Vagina (tissue), 2 donors: ENCODE measurements around the gene ASPSCR1. TPM values are rescaled to one million over a fixed set of nuclear protein-coding genes. Genes with fewer than 3 reads are reported as not detected.

Experiments
- DNase-seq, 2 donors: peaks; one replicate each; pipeline ENCODE4 v3.0.0-alpha.2; 2017; ENCODE audit errors: extremely low spot score in 2 of 2
- H3K27ac ChIP-seq: fragments of 200-600 bp; sonication (generic); one replicate; pipeline ENCODE4 v1.5.1; 2019
- H3K27me3 ChIP-seq: fragments of 200-600 bp; sonication (generic); one replicate; pipeline ENCODE4 v1.5.1; 2019
- H3K36me3 ChIP-seq, 2 donors: fragments of 200-600 bp; sonication (generic); one replicate each; pipeline ENCODE4 v1.5.1; 2017 to 2019
- H3K4me1 ChIP-seq: fragments of 200-600 bp; sonication (generic); one replicate; pipeline ENCODE4 v1.5.1; 2019
- H3K4me3 ChIP-seq, 2 donors: fragments of 200-600 bp; sonication (generic); 1 replicate in 1 of 2; 2 replicates in 1 of 2; pipeline ENCODE4 v1.5.1; 2016 to 2019
- H3K9me3 ChIP-seq: fragments of 200-600 bp; sonication (generic); one replicate; pipeline ENCODE4 v1.5.1; 2019
- POLR2A ChIP-seq, 2 donors: fragments of 450-650 bp; IDR thresholded peaks; one replicate each; pipeline ENCODE4 v1.6.1; 2017; ENCODE audit warnings: antibody characterized with exemption in 2 of 2, mild to moderate bottlenecking in 2 of 2, moderate library complexity in 2 of 2
- POLR2AphosphoS5 ChIP-seq, 2 donors: sonication (generic); formaldehyde crosslinking; IDR thresholded peaks; one replicate each; pipeline ENCODE4 v1.9.0; 2017; ENCODE audit warnings: antibody characterized with exemption in 2 of 2, mild to moderate bottlenecking in 2 of 2, low read depth in 1 of 2; ENCODE audit not compliant: insufficient read depth in 1 of 2
- intact Hi-C: fragments of 100-400 bp; cut with DNase I; formaldehyde crosslinking; loops from one replicate; pipeline ENCODE4 v1.15.1; 2023
- total RNA-seq: library from RNA; depleted of rRNA; stranded (reverse); fragments of >200 nt; gene quantifications from one replicate; pipeline ENCODE4 v1.2.3, GENCODE V29; 2016
- TF ChIP-seq, protein P1 (sequence below), 3 experiments: fragments of 450-650 bp in 2 of 3; fragments of 200-600 bp in 1 of 3; sonication (generic) in 1 of 3; IDR thresholded peaks; one replicate each; pipeline ENCODE4 v1.5.1; 2017 to 2019; ENCODE audit warnings: antibody characterized with exemption in 3 of 3, mild to moderate bottlenecking in 2 of 3, moderate library complexity in 2 of 3

The ASPSCR1 gene
- total RNA-seq, 1 donor from 2014 or later, result 31.2 TPM

DNA sequence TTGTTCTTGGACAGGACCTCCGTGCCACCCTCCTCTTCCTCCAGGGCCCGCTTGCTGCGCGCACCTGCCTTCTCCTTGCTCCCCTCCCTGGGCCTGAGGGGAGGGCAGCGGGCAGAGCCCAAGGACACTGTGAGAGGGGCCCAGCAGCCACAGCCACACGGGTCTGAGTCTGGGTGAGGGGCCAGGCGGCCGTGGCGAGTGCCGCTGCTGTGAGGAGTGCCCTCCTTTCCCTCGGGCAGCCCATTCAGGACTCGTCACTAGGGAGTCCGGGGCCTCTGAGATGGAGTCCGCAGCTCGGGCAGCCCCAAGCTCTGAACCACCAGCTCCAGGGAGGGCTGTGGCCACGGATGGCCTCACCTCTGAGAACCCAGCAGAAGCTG, 82.6 kb downstream of the ASPSCR1 start:
- H3K27ac ChIP-seq, result no peak overlapping the region
- peaks cover 17% of the 10 kb centered on the region for H3K4me1 ChIP-seq
- no peak for DNase-seq
- TF ChIP-seq POLR2A (IDR thresholded peaks at IDR 0.05), result no peak
- TF ChIP-seq, protein P1, sequence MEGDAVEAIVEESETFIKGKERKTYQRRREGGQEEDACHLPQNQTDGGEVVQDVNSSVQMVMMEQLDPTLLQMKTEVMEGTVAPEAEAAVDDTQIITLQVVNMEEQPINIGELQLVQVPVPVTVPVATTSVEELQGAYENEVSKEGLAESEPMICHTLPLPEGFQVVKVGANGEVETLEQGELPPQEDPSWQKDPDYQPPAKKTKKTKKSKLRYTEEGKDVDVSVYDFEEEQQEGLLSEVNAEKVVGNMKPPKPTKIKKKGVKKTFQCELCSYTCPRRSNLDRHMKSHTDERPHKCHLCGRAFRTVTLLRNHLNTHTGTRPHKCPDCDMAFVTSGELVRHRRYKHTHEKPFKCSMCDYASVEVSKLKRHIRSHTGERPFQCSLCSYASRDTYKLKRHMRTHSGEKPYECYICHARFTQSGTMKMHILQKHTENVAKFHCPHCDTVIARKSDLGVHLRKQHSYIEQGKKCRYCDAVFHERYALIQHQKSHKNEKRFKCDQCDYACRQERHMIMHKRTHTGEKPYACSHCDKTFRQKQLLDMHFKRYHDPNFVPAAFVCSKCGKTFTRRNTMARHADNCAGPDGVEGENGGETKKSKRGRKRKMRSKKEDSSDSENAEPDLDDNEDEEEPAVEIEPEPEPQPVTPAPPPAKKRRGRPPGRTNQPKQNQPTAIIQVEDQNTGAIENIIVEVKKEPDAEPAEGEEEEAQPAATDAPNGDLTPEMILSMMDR (IDR thresholded peaks at IDR 0.05), result no peak
- TF ChIP-seq POLR2AphosphoS5 (IDR thresholded peaks at IDR 0.05; ENCODE audit: insufficient read depth in 1 of 2, low read depth in 1 of 2), result no peak
- peaks cover 0 to 72% of the 10 kb centered on the region in 2 donors for H3K36me3 ChIP-seq
- H3K27me3 ChIP-seq, result no peaks in the 10 kb centered on the region
- no peaks in the 10 kb centered on the region for H3K9me3 ChIP-seq
- intact Hi-C loops, result no loop called here
- no peak overlapping the region for H3K4me3 ChIP-seq

DNA sequence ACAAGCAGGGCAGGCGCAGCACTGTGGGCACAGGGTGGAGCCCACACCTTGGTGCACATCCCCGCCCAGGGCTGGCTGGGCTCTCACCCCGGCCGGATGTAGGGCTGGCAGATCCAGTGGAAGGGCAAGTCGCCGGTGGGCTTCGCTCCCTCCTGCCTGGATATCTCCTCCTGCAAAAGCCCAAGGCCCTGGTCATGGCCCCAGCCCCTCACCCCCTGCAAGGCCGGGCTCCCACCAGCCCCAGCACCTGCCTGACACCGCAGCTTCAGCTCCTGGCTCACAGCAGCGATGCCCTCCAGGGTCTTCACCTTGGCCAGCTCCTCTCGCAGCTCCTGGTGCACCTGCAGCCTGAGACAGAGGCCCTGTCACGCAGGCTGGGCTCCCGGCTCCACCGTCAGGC, 83.2 kb downstream of the ASPSCR1 start:
- Histone ChIP-seq H3K36me3 (peaks cover 0 to 67% of the 10 kb centered on the region in 2 donors), H3K4me3 (no peak overlapping the region), H3K27ac (no peak overlapping the region), H3K9me3 (no peaks in the 10 kb centered on the region), H3K27me3 (no peaks in the 10 kb centered on the region), H3K4me1 (peaks cover 18% of the 10 kb centered on the region)
- intact Hi-C loops, result no loop called here
- TF ChIP-seq, protein P1 (IDR thresholded peaks at IDR 0.05), result no peak
- TF ChIP-seq POLR2A (IDR thresholded peaks at IDR 0.05) (no peak), POLR2AphosphoS5 (IDR thresholded peaks at IDR 0.05; ENCODE audit: insufficient read depth in 1 of 2, low read depth in 1 of 2) (no peak)
- no peak for DNase-seq

DNA sequence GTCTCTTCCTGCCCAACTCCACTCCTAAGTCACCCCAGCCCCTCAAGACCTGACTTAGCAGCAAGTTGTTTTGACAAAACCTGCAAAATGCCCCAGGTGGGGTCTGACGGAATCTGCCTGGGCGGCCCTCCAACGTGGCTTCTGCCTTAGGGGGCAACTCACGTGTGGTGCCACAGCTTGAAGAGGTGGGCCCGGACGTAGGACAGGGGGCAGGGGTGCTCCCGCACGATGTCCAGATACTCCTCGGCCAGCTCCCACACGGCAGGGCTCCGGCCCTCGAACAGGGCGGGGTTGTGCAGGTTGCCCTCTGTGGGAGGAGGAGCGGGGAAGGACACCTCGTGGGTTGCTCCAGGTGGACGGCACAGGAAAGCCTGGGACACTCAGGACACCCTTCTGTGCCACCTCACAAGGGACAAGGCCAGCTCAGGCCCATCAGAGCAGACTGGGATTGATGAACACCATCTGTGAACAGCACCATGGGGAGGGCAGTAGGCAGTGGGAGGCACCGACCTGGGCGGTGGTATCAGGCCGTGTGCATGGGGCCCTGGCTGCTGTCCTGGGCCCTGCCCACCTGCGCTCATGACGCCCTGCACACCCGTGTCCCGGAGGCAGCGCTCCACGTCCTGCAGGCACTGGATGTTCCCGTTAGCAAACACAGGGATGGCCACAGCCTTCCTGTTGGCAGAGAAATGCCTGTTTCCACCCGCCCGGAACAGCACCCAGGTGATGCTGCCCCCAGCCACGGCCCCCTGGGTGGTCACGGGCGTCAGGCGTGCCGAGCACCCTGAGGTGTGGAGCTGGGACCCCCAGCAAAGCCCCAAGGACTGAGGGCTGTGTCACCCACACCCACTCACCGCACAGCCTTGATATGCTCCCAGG, 83.9 kb downstream of the ASPSCR1 start:
- Histone ChIP-seq H3K9me3 (no peaks in the 10 kb centered on the region), H3K4me3 (no peak overlapping the region), H3K27ac (no peak overlapping the region), H3K4me1 (peaks cover 24% of the 10 kb centered on the region), H3K36me3 (peaks cover 0 to 60% of the 10 kb centered on the region in 2 donors), H3K27me3 (no peaks in the 10 kb centered on the region)
- DNase-seq, result no peak
- intact Hi-C loops, result no loop called here
- TF ChIP-seq POLR2AphosphoS5 (IDR thresholded peaks at IDR 0.05; ENCODE audit: insufficient read depth in 1 of 2, low read depth in 1 of 2) (no peak), POLR2A (IDR thresholded peaks at IDR 0.05) (no peak)
- TF ChIP-seq, protein P1 (IDR thresholded peaks at IDR 0.05), result no peak

DNA sequence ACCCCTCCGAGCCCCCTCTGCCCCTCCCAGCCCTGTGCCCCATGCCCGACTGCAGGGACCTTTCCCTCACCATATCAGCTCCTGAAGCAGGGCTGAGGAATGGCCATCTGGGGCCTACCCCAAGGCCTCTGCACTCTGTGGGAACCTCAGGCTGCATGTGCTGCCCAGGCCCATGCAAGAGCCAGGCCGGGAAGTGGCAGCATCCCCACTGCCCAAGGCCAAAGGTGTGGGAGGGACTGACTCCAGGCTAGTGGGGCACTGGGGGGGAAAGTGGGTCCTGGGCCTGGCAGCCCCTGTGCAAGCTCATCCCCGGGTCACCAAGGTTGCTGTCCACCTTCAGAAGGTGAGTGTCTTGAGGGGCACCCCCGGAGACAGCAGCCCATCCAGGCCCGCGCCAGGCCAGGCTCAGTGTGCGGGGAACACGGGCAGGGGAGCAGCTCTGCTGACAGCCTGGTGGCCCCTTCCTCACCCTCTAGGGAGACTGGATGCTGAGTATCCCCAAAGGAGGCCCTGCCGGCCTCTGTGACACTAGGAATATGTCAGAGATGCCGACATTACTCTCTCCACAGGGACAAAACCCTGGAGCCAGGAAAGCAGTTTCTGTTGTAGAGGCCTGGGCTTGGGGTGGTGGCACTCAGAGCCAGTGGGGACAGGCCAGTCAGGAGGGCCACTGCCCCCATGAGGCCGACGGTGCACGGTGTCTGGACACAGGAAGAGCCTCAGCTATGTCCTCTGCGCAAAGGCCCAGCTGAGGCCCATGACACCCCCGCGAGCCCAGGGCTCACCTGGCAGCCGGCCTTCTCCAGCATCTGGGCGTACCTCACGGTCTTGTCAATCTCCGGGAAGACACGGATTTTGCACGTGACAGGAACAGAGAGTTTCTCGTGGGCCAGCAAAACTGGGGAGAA, 84.9 kb downstream of the ASPSCR1 start:
- Histone ChIP-seq H3K4me1 (peaks cover 30% of the 10 kb centered on the region), H3K27ac (no peak overlapping the region), H3K27me3 (no peaks in the 10 kb centered on the region), H3K36me3 (peaks cover 0 to 51% of the 10 kb centered on the region in 2 donors), H3K9me3 (no peaks in the 10 kb centered on the region), H3K4me3 (no peak overlapping the region)
- TF ChIP-seq, protein P1 (IDR thresholded peaks at IDR 0.05), result no peak
- TF ChIP-seq POLR2A (IDR thresholded peaks at IDR 0.05) (no peak), POLR2AphosphoS5 (IDR thresholded peaks at IDR 0.05; ENCODE audit: insufficient read depth in 1 of 2, low read depth in 1 of 2) (no peak)
- intact Hi-C loops, result no loop called here
- DNase-seq, result no peak
